ENCODE measurements around the gene ECEL1.
"Not testable (repeated sequence)": the region's sequence is repeated elsewhere in the genome, so short reads cannot be mapped to it uniquely, and the experiment has no call there.

ECEL1 gene

DNA sequence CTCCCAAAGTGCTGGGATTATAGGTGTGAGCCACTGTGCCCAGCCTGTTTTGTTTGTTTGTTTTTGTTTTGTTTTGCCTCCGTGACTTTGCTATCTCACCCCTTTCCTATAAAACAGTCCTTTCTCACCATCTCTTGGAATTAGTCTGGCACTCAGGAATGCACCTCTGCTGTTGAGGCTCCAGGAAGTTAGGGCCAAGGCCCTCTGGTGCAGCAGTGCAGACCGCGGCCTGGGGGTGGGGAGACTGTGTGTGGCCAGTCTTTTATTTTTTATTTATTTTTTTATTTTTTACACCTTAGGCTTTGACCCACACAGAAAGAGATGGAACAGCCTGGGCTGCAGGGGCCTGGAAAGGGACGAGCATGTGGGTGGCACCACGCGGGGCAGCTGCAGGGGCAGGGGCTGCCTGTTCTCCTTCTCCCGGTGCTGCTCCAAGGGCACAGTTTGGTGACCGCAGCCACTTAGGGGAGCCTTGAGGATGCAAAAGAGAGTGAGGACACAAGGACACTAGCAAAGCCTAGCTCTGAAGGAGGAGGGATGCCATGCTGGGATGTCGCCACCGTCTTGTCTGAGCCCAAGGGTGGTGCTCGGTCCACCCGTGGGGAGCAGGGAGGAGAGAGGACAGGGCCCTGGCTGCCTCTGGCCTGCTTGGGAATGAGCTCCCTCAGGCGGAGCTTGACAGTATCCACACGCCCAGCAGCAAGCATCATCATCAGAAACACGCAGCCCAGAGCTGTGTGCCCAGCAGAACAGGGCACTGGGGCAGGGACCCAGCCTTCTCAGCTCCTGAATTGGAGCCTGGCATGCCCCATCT, 51.0 kb downstream of the ECEL1 start:
- DNase-seq (ENCODE audit: low read depth), result no peak
- TF ChIP-seq CTCF (IDR thresholded peaks at IDR 0.05; ENCODE audit: low read length, missing control alignments), result no peak
- H3K4me3 ChIP-seq (replicated peaks; ENCODE audit: low read depth, low read length), result no peak overlapping the region

DNA sequence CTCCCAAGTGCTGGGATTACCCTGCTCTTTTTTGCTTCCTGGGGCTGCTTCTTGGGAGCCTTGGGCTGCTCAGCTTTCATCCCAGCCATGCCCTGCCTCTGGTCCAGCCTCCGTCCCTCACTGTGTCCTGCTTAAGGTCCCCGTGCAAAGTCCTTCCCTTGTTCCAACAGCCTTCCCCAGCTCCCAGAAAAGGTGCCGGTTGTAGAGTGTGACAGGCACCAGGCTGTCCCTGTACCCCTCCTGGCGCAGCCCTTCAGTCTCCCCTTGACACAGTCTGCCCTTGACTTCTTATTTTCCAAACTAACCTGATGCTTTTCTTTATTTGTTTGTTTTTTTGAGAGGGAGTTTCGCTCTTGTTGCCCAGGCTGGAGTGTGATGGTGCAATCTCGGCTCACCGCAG, 51.8 kb downstream of the ECEL1 start:
- no peak overlapping the region for H3K4me3 ChIP-seq (replicated peaks; ENCODE audit: low read depth, low read length)
- DNase-seq (ENCODE audit: low read depth), result no peak
- TF ChIP-seq CTCF (IDR thresholded peaks at IDR 0.05; ENCODE audit: low read length, missing control alignments), result no peak

DNA sequence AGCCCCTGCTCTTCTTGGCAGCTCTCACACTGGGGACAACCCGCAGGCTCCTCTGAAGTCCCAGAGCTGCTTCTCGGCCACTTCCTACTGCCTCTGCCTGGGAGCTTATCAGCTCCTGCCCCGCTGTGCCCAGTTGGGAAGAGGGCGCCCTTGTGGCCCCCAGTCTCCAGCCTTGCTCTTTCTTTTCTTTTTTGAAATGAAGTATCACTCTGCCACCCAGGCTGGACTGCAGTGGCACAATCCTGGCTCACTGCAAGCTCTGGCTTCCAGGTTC, 52.3 kb downstream of the ECEL1 start:
- DNase-seq (ENCODE audit: low read depth), result no peak
- H3K4me3 ChIP-seq (replicated peaks; ENCODE audit: low read depth, low read length), result no peak overlapping the region
- no peak for TF ChIP-seq CTCF (IDR thresholded peaks at IDR 0.05; ENCODE audit: low read length, missing control alignments)

GRCh38 chr2:232434563-232435374, 52.9 kb downstream of the ECEL1 start:
- no peak for DNase-seq (ENCODE audit: low read depth)
- no peak for TF ChIP-seq CTCF (IDR thresholded peaks at IDR 0.05; ENCODE audit: low read length, missing control alignments)
- no peak overlapping the region for H3K4me3 ChIP-seq (replicated peaks; ENCODE audit: low read depth, low read length)

GRCh38 chr2:232434091-232434490, 53.5 kb downstream of the ECEL1 start:
- no peak for TF ChIP-seq CTCF (IDR thresholded peaks at IDR 0.05; ENCODE audit: low read length, missing control alignments)
- DNase-seq (ENCODE audit: low read depth), result no peak
- H3K4me3 ChIP-seq (replicated peaks; ENCODE audit: low read depth, low read length), result no peak overlapping the region

DNA sequence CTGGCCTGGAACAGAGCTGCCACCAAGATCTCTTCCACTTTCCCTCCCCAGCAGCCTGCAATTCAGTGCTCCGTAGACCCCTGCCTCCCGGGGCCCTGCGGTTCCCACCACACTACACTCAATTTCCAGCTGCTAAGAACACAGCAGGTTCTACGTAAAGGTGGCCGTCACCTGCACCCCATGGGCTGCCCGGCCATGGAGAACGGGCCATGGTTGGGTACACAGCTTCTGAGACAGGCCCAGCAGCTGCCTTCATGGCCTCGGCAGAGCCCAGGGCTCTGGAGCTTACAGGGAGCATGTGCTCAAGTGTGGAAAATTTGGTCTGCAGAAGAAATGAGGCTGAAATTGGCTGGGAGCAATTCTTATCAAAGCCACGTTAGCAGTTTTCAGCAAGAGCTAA, 54.0 kb downstream of the ECEL1 start:
- not testable (repeated sequence) for DNase-seq (ENCODE audit: low read depth); H3K4me3 ChIP-seq (replicated peaks; ENCODE audit: low read depth, low read length)

DNA sequence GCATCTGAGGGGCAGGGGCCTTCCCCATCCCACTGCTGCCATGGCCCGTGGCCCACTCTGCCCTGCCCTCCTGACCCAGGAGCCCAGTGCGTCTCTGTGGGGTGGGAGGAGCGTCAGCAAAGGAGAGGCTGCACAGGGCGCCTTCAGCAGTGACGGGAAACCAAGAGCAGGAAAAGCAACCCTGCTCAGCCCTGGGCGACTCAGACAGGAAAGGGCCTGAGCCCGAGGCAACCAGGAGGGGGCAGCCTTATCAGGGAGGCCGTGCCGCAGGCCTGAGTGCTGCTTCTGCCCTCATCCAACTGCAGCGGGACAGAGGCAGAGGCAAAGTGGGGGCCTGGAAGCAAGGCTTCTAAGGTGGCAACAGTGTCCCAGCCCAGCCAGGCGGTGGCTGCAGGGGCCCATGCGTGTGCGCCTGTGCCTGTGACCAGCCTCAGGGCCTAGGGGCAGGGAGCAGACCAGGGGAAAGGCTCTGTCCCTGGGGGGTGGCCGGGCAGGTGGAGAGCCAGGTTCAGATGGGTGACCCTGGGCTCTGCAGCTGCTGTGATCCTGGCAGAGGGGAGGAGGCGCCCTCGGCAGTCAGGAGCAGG, 54.9 kb downstream of the ECEL1 start:
- H3K4me3 ChIP-seq (replicated peaks; ENCODE audit: low read depth, low read length), result no peak overlapping the region
- no peak for TF ChIP-seq CTCF (IDR thresholded peaks at IDR 0.05; ENCODE audit: low read length, missing control alignments)
- DNase-seq (ENCODE audit: low read depth), result no peak
